NCI-H2107 (cell line): ENCODE measurements around the gene PPP2R2C.

Experiments used
- DNase-seq: peaks from one replicate; lab custom pipeline; 2025; lab: John Stamatoyannopoulos, UW

Gene PPP2R2C

GRCh38 chr4:6342530-6343293, 129.7 kb downstream of the PPP2R2C start:
- DNase-seq: peak; percentile 18

GRCh38 chr4:6341696-6342095, 130.7 kb downstream of the PPP2R2C start:
- DNase-seq: no peak

DNA sequence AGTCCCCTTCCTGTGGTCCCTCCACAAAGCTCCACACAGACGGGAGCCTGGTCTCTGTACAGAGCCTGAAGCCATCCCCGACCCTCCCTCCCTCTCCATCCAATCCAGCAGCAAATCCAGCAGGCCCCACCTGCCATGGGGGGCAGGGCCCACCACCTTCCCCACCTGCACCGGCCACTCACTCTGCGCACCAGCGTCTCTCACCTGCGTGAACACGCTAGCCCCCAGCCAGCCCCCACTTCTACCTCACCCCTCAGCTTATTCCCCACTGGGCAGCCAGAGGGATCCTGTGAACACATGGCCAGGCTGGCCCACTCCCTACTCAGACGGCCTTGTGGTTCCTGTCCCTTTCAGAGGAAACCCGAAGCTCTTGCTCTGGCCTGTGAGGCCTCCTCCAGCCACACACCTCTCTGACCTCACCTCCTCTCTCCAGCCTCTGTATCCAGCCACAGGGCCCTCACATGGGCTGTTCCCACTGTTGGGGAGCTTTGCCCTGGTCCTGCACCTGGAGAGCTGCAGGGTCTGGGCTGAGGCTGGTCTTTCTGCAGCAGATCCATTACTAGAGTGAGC, 131.9 kb downstream of the PPP2R2C start:
- DNase-seq: no peak

- no peak for DNase-seq
Observed at GRCh38 chr4:6339818-6340445, 132.5 kb downstream of the PPP2R2C start.

GRCh38 chr4:6338951-6339817, 133.2 kb downstream of the PPP2R2C start:
- DNase-seq: no peak

GRCh38 chr4:6338175-6338950, 134.1 kb downstream of the PPP2R2C start:
- no peak for DNase-seq

GRCh38 chr4:6337331-6337935, 135.0 kb downstream of the PPP2R2C start:
- DNase-seq: no peak

- no peak for DNase-seq
Observed at GRCh38 chr4:6336166-6336565, 136.2 kb downstream of the PPP2R2C start.

DNA sequence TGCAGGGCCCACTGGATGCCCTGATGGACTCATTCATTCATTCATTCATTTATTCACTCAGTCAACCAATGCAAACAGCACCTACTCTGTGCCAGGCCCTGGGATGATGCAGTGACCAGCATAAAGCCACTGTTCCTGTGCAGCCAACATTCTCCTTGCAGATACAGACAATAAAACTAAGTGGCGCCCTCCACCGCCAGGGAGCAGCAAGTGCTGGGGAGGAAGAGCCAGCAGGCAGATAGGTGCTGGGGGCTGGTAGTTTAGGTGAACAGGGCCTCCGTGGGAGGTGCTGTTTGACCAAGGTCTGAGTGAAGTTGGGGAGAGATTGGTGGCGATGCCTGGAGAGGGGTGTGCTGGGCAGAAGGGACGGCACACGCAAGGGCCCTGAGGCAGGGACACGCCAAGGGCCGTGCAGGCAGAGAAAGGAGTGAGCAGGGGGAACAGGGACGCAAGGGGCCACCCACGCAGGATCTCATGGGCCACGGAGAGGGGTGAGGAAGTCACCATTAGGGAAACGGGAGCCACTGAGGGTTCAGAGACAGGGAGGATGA, 137.3 kb downstream of the PPP2R2C start:
- DNase-seq: no peak

GRCh38 chr4:6334203-6334887, 138.1 kb downstream of the PPP2R2C start:
- DNase-seq: no peak

- no peak for DNase-seq
Observed at GRCh38 chr4:6333301-6334202, 138.9 kb downstream of the PPP2R2C start.

DNA sequence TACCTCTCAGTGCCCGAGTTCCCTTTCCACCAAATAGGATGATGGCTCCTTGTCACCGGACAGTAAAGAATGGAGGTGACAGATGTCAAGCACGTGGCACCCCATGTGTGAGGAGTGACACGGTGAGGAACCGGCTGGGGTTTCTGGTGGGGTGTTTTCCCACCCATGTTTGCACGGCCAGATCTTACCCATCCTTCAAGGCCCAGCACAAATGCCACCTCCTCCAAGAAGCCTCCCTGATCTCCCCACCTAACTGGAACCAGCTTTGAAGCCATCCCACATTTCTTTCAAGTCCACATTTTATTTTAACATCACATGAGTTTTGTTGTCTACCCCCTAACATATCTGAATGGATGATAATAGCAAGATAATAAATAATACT, 139.8 kb downstream of the PPP2R2C start:
- DNase-seq: no peak

- DNase-seq: no peak
Observed at GRCh38 chr4:6332042-6332668, 140.3 kb downstream of the PPP2R2C start.

GRCh38 chr4:6331468-6331867, 140.9 kb downstream of the PPP2R2C start:
- DNase-seq: no peak

DNA sequence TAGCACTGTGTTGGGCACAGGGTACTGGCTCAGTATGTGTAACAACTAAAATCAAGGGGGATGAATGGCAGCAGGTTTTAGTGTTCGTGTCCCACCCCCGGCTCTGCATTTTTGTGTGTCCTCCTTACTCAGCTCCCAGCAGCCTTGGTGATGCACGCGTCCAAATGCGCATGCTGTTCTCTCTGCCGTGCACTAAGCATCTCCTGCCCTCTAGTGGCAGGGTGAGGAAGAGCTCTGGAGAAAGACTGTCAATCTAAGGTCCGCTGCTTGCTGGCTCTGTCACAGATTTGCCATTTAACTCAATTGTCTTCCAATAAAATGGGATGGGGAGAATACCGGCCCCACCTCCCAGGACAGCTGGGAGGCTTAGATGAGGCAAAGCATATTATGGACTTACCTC, 141.4 kb downstream of the PPP2R2C start:
- DNase-seq: no peak

DNA sequence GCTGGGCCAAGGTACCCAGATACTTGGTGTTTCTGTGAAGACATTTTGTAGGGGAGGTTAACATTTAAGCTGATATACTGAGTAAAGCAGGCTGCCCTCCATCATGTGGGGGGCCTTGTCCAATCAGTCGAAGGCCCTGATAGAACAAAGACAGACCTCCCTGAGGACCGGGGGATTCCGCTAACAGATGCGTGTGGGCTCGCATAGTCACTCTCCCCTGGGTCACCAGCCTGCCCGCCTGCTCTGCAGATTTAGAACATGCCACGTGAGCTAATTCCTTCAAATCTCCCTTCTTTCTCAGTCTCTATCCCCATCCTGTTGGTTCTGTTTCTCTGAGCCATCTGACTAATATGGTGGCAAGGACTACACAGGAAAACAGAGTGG, 142.0 kb downstream of the PPP2R2C start:
- DNase-seq: no peak

- DNase-seq: no peak
Observed at GRCh38 chr4:6329478-6330383, 142.7 kb downstream of the PPP2R2C start.

GRCh38 chr4:6328526-6328925, 143.9 kb downstream of the PPP2R2C start:
- DNase-seq: no peak
